Spleen (tissue), 11 donors: ENCODE results near the gene RBPMS2. TPM values are rescaled to one million over a fixed set of nuclear protein-coding genes. Genes with fewer than 3 reads are reported as not detected.

ENCODE experiments used
- DNase-seq: peaks from one replicate; pipeline ENCODE4 v3.0.0-alpha.2; 2020
- H3K27ac ChIP-seq, 8 donors: fragments of 200-600 bp; sonication (generic) in 7 of 8; 1 replicate in 4 of 8; 2 replicates in 4 of 8; pipeline versions ENCODE4 v1.5.0 to v1.8.0; 2016 to 2021; ENCODE audit warnings: inconsistent platforms in 4 of 8, mild to moderate bottlenecking in 4 of 8, moderate library complexity in 1 of 8
- H3K27me3 ChIP-seq, 7 donors: fragments of 200-600 bp; sonication (generic) in 6 of 7; replicated peaks in 1 of 7; 1 replicate in 4 of 7; 2 replicates in 3 of 7; pipeline versions ENCODE4 v1.5.0 to v1.8.0; 2016 to 2021; ENCODE audit warnings: inconsistent platforms in 3 of 7, mild to moderate bottlenecking in 1 of 7
- H3K36me3 ChIP-seq, 6 donors: fragments of 200-600 bp; sonication (generic) in 5 of 6; 1 replicate in 4 of 6; 2 replicates in 2 of 6; pipeline versions ENCODE4 v1.5.0 to v1.8.0; 2016 to 2021; ENCODE audit warnings: inconsistent platforms in 2 of 6
- H3K4me1 ChIP-seq, 6 donors: fragments of 200-600 bp; sonication (generic) in 5 of 6; 1 replicate in 3 of 6; 2 replicates in 3 of 6; pipeline versions ENCODE4 v1.5.0 to v1.8.0; 2016 to 2021; ENCODE audit warnings: inconsistent platforms in 3 of 6
- H3K4me3 ChIP-seq, 8 donors: fragments of 200-600 bp; sonication (generic) in 7 of 8; 1 replicate in 4 of 8; 2 replicates in 4 of 8; pipeline versions ENCODE4 v1.5.0 to v1.8.0; 2016 to 2021; ENCODE audit warnings: inconsistent platforms in 4 of 8, mild to moderate bottlenecking in 4 of 8, moderate library complexity in 2 of 8
- H3K9me3 ChIP-seq, 8 donors: fragments of 200-600 bp; sonication (generic) in 7 of 8; 1 replicate in 4 of 8; 2 replicates in 4 of 8; pipeline versions ENCODE4 v1.5.0 to v1.8.0; 2016 to 2021; ENCODE audit warnings: inconsistent platforms in 4 of 8
- CTCF ChIP-seq, 11 experiments: fragments of 200-600 bp in 7 of 11; fragments of 450-650 bp in 4 of 11; sonication (generic) in 4 of 11; IDR thresholded peaks in 8 of 11; conservative IDR thresholded peaks in 3 of 11; 1 replicate in 7 of 11; 2 replicates in 4 of 11; pipeline versions ENCODE4 v1.4.0 to v1.8.0; 2016 to 2021; ENCODE audit warnings: antibody characterized with exemption in 11 of 11, inconsistent platforms in 4 of 11, mild to moderate bottlenecking in 1 of 11
- POLR2A ChIP-seq, 3 donors: fragments of 450-650 bp; IDR thresholded peaks; one replicate each; pipeline ENCODE4 v1.5.1; 2017; ENCODE audit warnings: antibody characterized with exemption in 3 of 3, mild to moderate bottlenecking in 1 of 3
- POLR2AphosphoS5 ChIP-seq, 3 donors: sonication (generic); formaldehyde crosslinking; IDR thresholded peaks; one replicate each; pipeline ENCODE4 v1.5.1; 2017; ENCODE audit warnings: antibody characterized with exemption in 3 of 3
- WGBS, 5 donors: extraction: QIAGEN DNeasy Blood & Tissue Kit in 3 of 5; methylation state at CpG; one replicate each; pipeline versions ENCODE4 v1.1.5 to v1.1.7; 2013 to 2018; 5-methylcytosine and 5-hydroxymethylcytosine counted together
- intact Hi-C: fragments of 100-400 bp; cut with DNase I; formaldehyde crosslinking; loops from one replicate; pipeline ENCODE4 v1.15.0; 2023; ENCODE audit warnings: low total_unique reads
- polyA plus RNA-seq, 3 donors: library from polyadenylated mRNA; stranded (reverse); fragments of 200-250 nt; gene quantifications; one replicate each; pipeline ENCODE4 v1.2.1, GENCODE V29; 2013
- total RNA-seq, 7 donors: library from RNA; depleted of rRNA in 3 of 7; stranded (reverse); fragments of >200 nt in 3 of 7; fragmentation: NEBNext Ultra II Directional in 4 of 7; extraction: Animal tissue kit (Norgen Biotek cat#: 25700) in 4 of 7; gene quantifications; one replicate each; pipeline versions ENCODE4 v1.1.0 to v1.2.1, GENCODE V29; 2016 to 2021
- donor health status: healthy with polysubstance abuse.
- donor health status: DM: no; HTN: no; CAD: no; lungs with moderate emphysema.
- donor health status: DM: no; HTN: no; CAD: no.
- donor health status: Bipolar disorder and iron deficiency.
- donor health status: healthy.
- donor health status: DM: no; HTN: no; CAD: no.
- donor health status: DM: yes; HTN: yes; CAD: no.

RBPMS2 gene
- total and polyA plus RNA-seq, 10 donors: 1.0 to 6.0 (median 2.7) TPM

DNA sequence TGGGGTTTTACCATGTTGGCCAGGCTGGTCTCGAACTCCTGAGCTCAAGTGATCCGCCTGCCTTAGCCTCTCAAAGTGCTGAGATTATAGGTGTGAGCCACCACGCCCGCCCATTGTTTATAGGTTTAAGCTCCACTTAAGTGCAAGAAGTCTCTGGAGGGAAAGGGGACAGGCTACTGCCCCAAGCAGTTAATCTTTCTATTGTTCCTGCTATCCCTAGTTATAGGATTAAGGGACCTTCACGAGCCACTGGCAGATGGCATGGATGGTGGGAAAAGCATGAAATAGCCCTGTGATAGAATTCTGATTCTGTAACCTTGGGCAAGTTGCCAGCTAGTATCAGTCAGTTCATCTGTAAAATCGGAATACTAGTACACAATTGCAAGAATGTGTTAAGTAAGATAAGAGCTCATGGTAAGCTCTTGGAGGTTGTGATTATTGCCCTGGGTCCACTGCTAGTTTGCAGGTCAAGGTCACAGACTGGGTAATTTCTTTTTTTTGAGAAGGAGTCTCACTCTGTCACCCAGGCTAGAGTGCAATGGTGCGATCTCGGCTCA is 5.3 kb upstream of the RBPMS2 start:
- H3K9me3 ChIP-seq: no peaks in the 10 kb centered on the region
- H3K27ac ChIP-seq: no peak overlapping the region
- peaks cover 0 to 17% (median 3%) of the 10 kb centered on the region in 7 donors for H3K27me3 ChIP-seq
- peaks cover 0 to 17% (median 10%) of the 10 kb centered on the region in 6 donors for H3K4me1 ChIP-seq
- no peaks in the 10 kb centered on the region for H3K36me3 ChIP-seq
- 81 to 90% (median 82%) methylated on average over 7 to 8 of the region's 8 CpGs for WGBS, 5 donors
- no peak overlapping the region for H3K4me3 ChIP-seq
- TF ChIP-seq POLR2A (IDR thresholded peaks at IDR 0.05): no peak
- intact Hi-C loops: no loop called here
- DNase-seq: no peak

DNA sequence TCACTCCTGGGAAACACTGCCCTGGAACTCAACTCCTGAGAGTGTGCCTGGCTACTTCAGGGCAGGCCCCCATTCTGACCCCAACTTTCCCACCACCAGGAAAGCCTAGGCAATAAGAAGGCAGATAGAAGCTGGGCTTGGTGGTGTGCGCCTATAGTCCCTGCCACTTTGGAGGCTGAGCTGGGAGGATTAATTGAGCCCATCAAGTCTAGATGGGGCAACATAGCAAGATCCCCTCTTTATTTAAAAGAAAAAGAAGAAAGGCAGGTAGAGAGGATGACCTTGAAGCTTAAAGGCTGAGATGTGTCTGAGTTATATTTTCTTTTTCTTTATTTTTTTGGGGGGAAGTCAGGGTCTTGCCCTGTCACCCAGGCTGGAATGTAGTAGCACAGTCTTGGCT is 4.2 kb upstream of the RBPMS2 start:
- Histone ChIP-seq H3K36me3 (no peaks in the 10 kb centered on the region), H3K27me3 (peaks cover 0 to 27% (median 6%) of the 10 kb centered on the region in 7 donors), H3K4me1 (peaks cover 0 to 19% (median 11%) of the 10 kb centered on the region in 6 donors), H3K27ac (no peak overlapping the region), H3K4me3 (no peak overlapping the region), H3K9me3 (no peaks in the 10 kb centered on the region)
- WGBS, 5 donors: 94 to 100% (median 96%) methylated on average over 1 of the region's 1 CpG
- no peak for DNase-seq
- TF ChIP-seq POLR2AphosphoS5 (IDR thresholded peaks at IDR 0.05) (no peak), POLR2A (IDR thresholded peaks at IDR 0.05) (no peak), CTCF (IDR thresholded peaks at IDR 0.05 in 8 of 11, conservative IDR thresholded peaks at IDR 0.05 in 3 of 11) (no peak)
- intact Hi-C loops: no loop called here

- Histone ChIP-seq H3K27ac (no peak overlapping the region), H3K9me3 (no peaks in the 10 kb centered on the region), H3K4me3 (no peak overlapping the region), H3K4me1 (peaks cover 0 to 25% (median 14%) of the 10 kb centered on the region in 6 donors), H3K36me3 (no peaks in the 10 kb centered on the region), H3K27me3 (peaks cover 0 to 33% (median 11%) of the 10 kb centered on the region in 7 donors)
- TF ChIP-seq POLR2AphosphoS5 (IDR thresholded peaks at IDR 0.05): no peak
- TF ChIP-seq POLR2A (IDR thresholded peaks at IDR 0.05): no peak
- no peak for TF ChIP-seq CTCF (IDR thresholded peaks at IDR 0.05 in 8 of 11, conservative IDR thresholded peaks at IDR 0.05 in 3 of 11)
- intact Hi-C loops: no loop called here
- WGBS, 5 donors: 59 to 83% (median 83%) methylated on average over 2 of the region's 2 CpGs
- no peak for DNase-seq
Observed at GRCh38 chr15:64779024-64779423, 3.6 kb upstream of the RBPMS2 start.

DNA sequence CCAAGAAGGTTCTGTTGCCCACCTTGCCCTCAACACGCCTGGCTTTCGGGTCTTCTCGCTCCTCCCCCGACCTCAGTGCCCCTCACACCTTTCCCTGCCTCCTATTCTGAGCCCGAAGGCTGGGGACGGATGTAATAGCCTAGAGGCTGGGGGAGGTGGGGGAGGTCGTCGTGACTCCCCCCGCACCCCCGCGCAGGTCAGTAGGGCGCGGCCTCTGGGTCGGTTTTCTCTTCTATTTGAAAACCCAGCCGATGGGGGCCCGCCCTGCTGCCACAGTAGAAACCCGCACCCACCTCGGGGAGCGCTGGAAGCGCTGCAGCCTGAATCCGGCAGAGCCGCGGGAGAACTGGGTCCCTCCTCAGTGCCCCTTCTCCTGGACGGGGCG is 1.0 kb upstream of the RBPMS2 start:
- intact Hi-C loops: no loop called here
- 30 to 45% (median 37%) methylated on average over 25 of the region's 25 CpGs for WGBS, 5 donors
- H3K27ac ChIP-seq: peak overlapping the region in 4 of 8 donors; percentile 69 to 80 (median 73)
- peaks cover 0 to 49% (median 14%) of the 10 kb centered on the region in 7 donors for H3K27me3 ChIP-seq
- H3K4me3 ChIP-seq: peak overlapping the region in 6 of 8 donors; percentile 47 to 76 (median 64)
- H3K4me1 ChIP-seq: peaks cover 0 to 28% (median 14%) of the 10 kb centered on the region in 6 donors
- no peaks in the 10 kb centered on the region for H3K9me3 ChIP-seq
- H3K36me3 ChIP-seq: no peaks in the 10 kb centered on the region
- TF ChIP-seq POLR2A (IDR thresholded peaks at IDR 0.05) (no peak), POLR2AphosphoS5 (IDR thresholded peaks at IDR 0.05) (no peak), CTCF (IDR thresholded peaks at IDR 0.05 in 8 of 11, conservative IDR thresholded peaks at IDR 0.05 in 3 of 11) (no peak)
- DNase-seq: no peak
